CD4-positive, alpha-beta memory T cell (primary cell): ENCODE measurements around the gene CEP19. TPM values are rescaled to one million over a fixed set of nuclear protein-coding genes. Genes with fewer than 3 reads are reported as not detected.

Source experiments
- CTCF ChIA-PET: fragments of 350-600 bp; sonication (Branson Sonifier 250); formaldehyde crosslinking; loops from one replicate; lab custom pipeline; 2021; ENCODE audit warnings: inconsistent platforms; ENCODE audit not compliant: partially characterized antibody; lab: Charles Lee
- POLR2A ChIA-PET: fragments of 350-600 bp; sonication (Branson Sonifier 250); formaldehyde crosslinking; loops from one replicate; lab custom pipeline; 2021; ENCODE audit not compliant: partially characterized antibody; lab: Charles Lee
- DNase-seq, 5 donors: peaks; one replicate each; pipeline versions ENCODE4 v3.0.0 to v3.0.0-alpha.2; 2020 to 2022; ENCODE audit warnings: mixed read lengths in 1 of 5
- H3K27ac ChIP-seq: one replicate; pipeline ENCODE4 v1.7.0; 2013; ENCODE audit warnings: low read depth, low read length
- H3K27me3 ChIP-seq: 2 replicates; pipeline ENCODE4 v1.7.0; 2013; ENCODE audit warnings: mild to moderate bottlenecking, low read length, moderate library complexity; ENCODE audit not compliant: insufficient read depth
- H3K36me3 ChIP-seq: 2 replicates; pipeline ENCODE4 v1.7.0; 2013; ENCODE audit warnings: mild to moderate bottlenecking, low read length, moderate library complexity; ENCODE audit not compliant: insufficient read depth
- H3K4me1 ChIP-seq: 2 replicates; pipeline ENCODE4 v1.7.0; 2013; ENCODE audit warnings: mild to moderate bottlenecking, low read length, moderate library complexity; ENCODE audit not compliant: insufficient read depth
- H3K4me3 ChIP-seq, 2 donors: one replicate each; pipeline ENCODE4 v1.7.0; 2013; ENCODE audit warnings: low read length in 2 of 2, mild to moderate bottlenecking in 1 of 2
- H3K9me3 ChIP-seq, 2 donors: one replicate each; pipeline ENCODE4 v1.7.0; 2013; ENCODE audit warnings: low read length in 2 of 2, control low read depth in 1 of 2; ENCODE audit not compliant: control insufficient read depth in 1 of 2
- H3K27ac Mint-ChIP-seq, 7 donors: one replicate each; pipeline ENCODE4 v1.8.0; 2020 to 2021; ENCODE audit warnings: mixed read lengths in 7 of 7, mild to moderate bottlenecking in 6 of 7, inconsistent platforms in 3 of 7, moderate library complexity in 3 of 7
- H3K27me3 Mint-ChIP-seq, 2 donors: one replicate each; pipeline ENCODE4 v1.8.0; 2020 to 2021; ENCODE audit warnings: mixed read lengths in 2 of 2
- H3K36me3 Mint-ChIP-seq, 2 donors: one replicate each; pipeline ENCODE4 v1.8.0; 2020 to 2021; ENCODE audit warnings: mixed read lengths in 2 of 2, inconsistent platforms in 1 of 2, mild to moderate bottlenecking in 1 of 2
- H3K4me1 Mint-ChIP-seq, 4 donors: one replicate each; pipeline ENCODE4 v1.8.0; 2020 to 2021; ENCODE audit warnings: mixed read lengths in 4 of 4, mild to moderate bottlenecking in 1 of 4
- H3K4me3 Mint-ChIP-seq, 8 donors: one replicate each; pipeline ENCODE4 v1.8.0; 2020 to 2021; ENCODE audit warnings: mixed read lengths in 8 of 8, mild to moderate bottlenecking in 7 of 8, moderate library complexity in 6 of 8, inconsistent platforms in 3 of 8
- H3K9me3 Mint-ChIP-seq, 8 donors: one replicate each; pipeline ENCODE4 v1.8.0; 2020 to 2021; ENCODE audit warnings: mixed read lengths in 8 of 8, mild to moderate bottlenecking in 5 of 8, inconsistent platforms in 3 of 8, moderate library complexity in 1 of 8
- intact Hi-C: fragments of 100-400 bp; cut with micrococcal nuclease; formaldehyde crosslinking; loops from one replicate; pipeline ENCODE4 v1.15.1; 2023
- polyA plus RNA-seq, 2 donors: library from polyadenylated mRNA; unstranded; fragments of 300-500 nt; fragmentation: Illumina TruSeq; gene quantifications; one replicate each; pipeline ENCODE4 v1.2.3, GENCODE V29; 2021
- total RNA-seq, 2 experiments: library from RNA; stranded (reverse); gene quantifications; one replicate each; pipeline ENCODE4 v1.2.3, GENCODE V29; 2021

The CEP19 gene
- total and polyA plus RNA-seq, 4 experiments from 2014 or later: 5.4 to 10.8 (median 8.0) TPM

GRCh38 chr3:196707566-196707965 is 4.5 kb downstream of the CEP19 start:
- Mint-ChIP-seq H3K4me3 (no peak overlapping the region), H3K27me3 (peaks cover 0 to 1% of the 10 kb centered on the region in 2 donors), H3K4me1 (peaks cover 8 to 18% (median 14%) of the 10 kb centered on the region in 4 donors), H3K27ac (no peak overlapping the region), H3K36me3 (peaks cover 4 to 5% of the 10 kb centered on the region in 2 donors), H3K9me3 (no peaks in the 10 kb centered on the region)
- POLR2A ChIA-PET: interaction anchor here (2.9 kb wide), 1 partner anchor 33 kb away, joined by 8 read pairs; the partner anchor contains the start of gene PAK2
- intact Hi-C loops: no loop called here
- Histone ChIP-seq H3K27me3 (no peaks in the 10 kb centered on the region), H3K4me1 (peaks cover 10% of the 10 kb centered on the region), H3K27ac (no peak overlapping the region), H3K4me3 (no peak overlapping the region), H3K36me3 (no peaks in the 10 kb centered on the region), H3K9me3 (no peaks in the 10 kb centered on the region)
- DNase-seq: no peak
- CTCF ChIA-PET: interaction anchor here (1.0 to 1.8 kb wide), 7 partner anchors 14 to 169 kb away, joined by 3 to 7 read pairs (median 4); no protein-coding TSS in a partner anchor

- Mint-ChIP-seq H3K27me3 (peaks cover 0 to 1% of the 10 kb centered on the region in 2 donors), H3K36me3 (peaks cover 2 to 5% of the 10 kb centered on the region in 2 donors), H3K4me1 (peaks cover 7 to 17% (median 12%) of the 10 kb centered on the region in 4 donors), H3K27ac (peak overlapping the region in 1 of 7 donors; percentile 11), H3K4me3 (no peak overlapping the region), H3K9me3 (no peaks in the 10 kb centered on the region)
- H3K36me3 ChIP-seq: no peaks in the 10 kb centered on the region
- intact Hi-C loops: no loop called here
- no peak overlapping the region for H3K27ac ChIP-seq
- ChIA-PET POLR2A (no interaction called here), CTCF (interaction anchor here (1.0 to 1.8 kb wide), 5 partner anchors 13 to 97 kb away, joined by 3 to 7 read pairs (median 4); no protein-coding TSS in a partner anchor)
- peaks cover 10% of the 10 kb centered on the region for H3K4me1 ChIP-seq
- no peaks in the 10 kb centered on the region for H3K27me3 ChIP-seq
- no peak overlapping the region for H3K4me3 ChIP-seq
- no peaks in the 10 kb centered on the region for H3K9me3 ChIP-seq
- DNase-seq: no peak
Observed at GRCh38 chr3:196706731-196707130, 5.3 kb downstream of the CEP19 start.

DNA sequence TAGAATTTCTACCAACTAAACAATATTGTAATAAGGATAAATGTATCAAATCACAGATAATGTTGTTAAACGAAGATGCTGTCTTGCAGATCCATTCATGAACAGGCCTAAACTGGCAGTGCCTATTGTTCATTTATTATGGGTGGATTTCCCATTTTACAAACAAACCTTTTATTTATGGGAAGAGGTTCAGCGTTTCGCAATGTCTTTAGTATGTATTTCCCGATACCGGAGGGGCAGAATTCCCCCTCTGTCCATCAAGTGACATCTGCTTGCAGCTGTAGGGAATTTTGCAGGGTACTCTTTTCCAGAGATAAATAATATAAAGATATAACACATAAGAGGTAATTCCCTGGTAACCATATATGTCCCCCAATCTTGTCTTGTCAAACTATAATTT is 5.7 kb downstream of the CEP19 start:
- Mint-ChIP-seq H3K27me3 (peaks cover 0 to 1% of the 10 kb centered on the region in 2 donors), H3K9me3 (no peaks in the 10 kb centered on the region), H3K36me3 (peaks cover 0 to 5% of the 10 kb centered on the region in 2 donors), H3K4me1 (peaks cover 4 to 13% (median 8%) of the 10 kb centered on the region in 4 donors), H3K4me3 (no peak overlapping the region), H3K27ac (no peak overlapping the region)
- ChIA-PET CTCF (interaction anchor here (1.0 kb wide), 1 partner anchor 36 kb away, joined by 3 read pairs; no protein-coding TSS in a partner anchor), POLR2A (no interaction called here)
- no peaks in the 10 kb centered on the region for H3K36me3 ChIP-seq
- no peak overlapping the region for H3K27ac ChIP-seq
- H3K27me3 ChIP-seq: no peaks in the 10 kb centered on the region
- peaks cover 6% of the 10 kb centered on the region for H3K4me1 ChIP-seq
- H3K9me3 ChIP-seq: no peaks in the 10 kb centered on the region
- intact Hi-C loops: no loop called here
- no peak for DNase-seq
- H3K4me3 ChIP-seq: no peak overlapping the region

DNA sequence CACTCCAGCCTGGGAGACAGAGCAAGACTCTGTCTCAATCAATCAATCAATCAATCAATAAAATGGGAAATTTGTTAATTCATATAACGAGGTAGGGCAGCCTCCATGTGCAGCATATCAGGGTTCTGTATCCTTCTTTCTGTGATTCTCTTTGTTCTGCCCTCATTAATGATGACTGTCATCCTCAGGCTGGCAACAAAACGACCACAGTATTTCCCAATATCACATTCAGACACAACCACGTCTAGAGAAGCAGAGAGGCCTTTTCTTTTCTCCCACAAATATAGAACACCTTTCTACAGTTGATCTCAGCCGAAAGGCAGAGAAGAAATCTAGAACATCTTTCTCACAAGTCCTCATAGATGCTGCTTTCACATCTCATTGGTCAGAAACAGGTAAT is 11.2 kb downstream of the CEP19 start:
- no peaks in the 10 kb centered on the region for H3K36me3 Mint-ChIP-seq
- H3K4me1 ChIP-seq: no peaks in the 10 kb centered on the region
- no peak for DNase-seq
- intact Hi-C loops: no loop called here
- ChIA-PET CTCF (no interaction called here), POLR2A (no interaction called here)
- no peaks in the 10 kb centered on the region for H3K4me1 Mint-ChIP-seq
- no peak overlapping the region for H3K4me3 ChIP-seq
- no peak overlapping the region for H3K27ac Mint-ChIP-seq
- H3K4me3 Mint-ChIP-seq: no peak overlapping the region
- no peaks in the 10 kb centered on the region for H3K36me3 ChIP-seq
- no peak overlapping the region for H3K27ac ChIP-seq
- no peaks in the 10 kb centered on the region for H3K27me3 ChIP-seq
- no peaks in the 10 kb centered on the region for H3K9me3 Mint-ChIP-seq
- H3K9me3 ChIP-seq: no peaks in the 10 kb centered on the region
- peaks cover 0 to 1% of the 10 kb centered on the region in 2 donors for H3K27me3 Mint-ChIP-seq

- Mint-ChIP-seq H3K4me3 (no peak overlapping the region), H3K27ac (peak overlapping the region in 1 of 7 donors; percentile 42), H3K9me3 (no peaks in the 10 kb centered on the region), H3K36me3 (no peaks in the 10 kb centered on the region), H3K4me1 (no peaks in the 10 kb centered on the region), H3K27me3 (peaks cover 0 to 1% of the 10 kb centered on the region in 2 donors)
- Histone ChIP-seq H3K9me3 (no peaks in the 10 kb centered on the region), H3K27ac (no peak overlapping the region), H3K4me3 (no peak overlapping the region), H3K27me3 (no peaks in the 10 kb centered on the region), H3K4me1 (peaks cover 5% of the 10 kb centered on the region), H3K36me3 (no peaks in the 10 kb centered on the region)
- intact Hi-C loops: no loop called here
- POLR2A ChIA-PET: no interaction called here
- CTCF ChIA-PET: no interaction called here
- no peak for DNase-seq
Observed at GRCh38 chr3:196699749-196700148, 12.3 kb downstream of the CEP19 start.

DNA sequence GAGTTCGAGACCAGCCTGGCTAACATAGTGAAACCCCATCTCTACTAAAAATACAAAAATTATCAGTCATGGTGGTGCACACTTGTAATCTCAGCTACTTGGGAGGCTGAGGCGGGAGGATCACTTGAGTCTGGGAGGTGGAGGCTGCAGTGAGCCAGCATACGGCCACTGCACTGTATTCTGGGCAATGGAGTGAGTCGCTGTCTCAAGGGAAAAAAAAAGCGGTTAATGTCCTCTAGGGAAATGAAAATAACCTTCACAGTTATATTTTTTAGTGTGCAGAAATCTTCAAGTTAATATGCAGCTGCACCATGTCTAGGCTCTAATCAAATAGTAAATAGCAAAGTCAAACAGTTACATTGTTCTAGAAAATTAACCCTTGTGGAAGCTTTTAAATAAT is 14.8 kb downstream of the CEP19 start:
- Mint-ChIP-seq H3K27ac (no peak overlapping the region), H3K4me3 (no peak overlapping the region), H3K36me3 (no peaks in the 10 kb centered on the region), H3K4me1 (peaks cover 0 to 2% (median 0%) of the 10 kb centered on the region in 4 donors), H3K27me3 (no peaks in the 10 kb centered on the region), H3K9me3 (no peaks in the 10 kb centered on the region)
- no peak overlapping the region for H3K4me3 ChIP-seq
- intact Hi-C loops: no loop called here
- H3K4me1 ChIP-seq: peaks cover 12% of the 10 kb centered on the region
- ChIA-PET POLR2A (no interaction called here), CTCF (interaction anchor here (1.4 to 1.8 kb wide), 4 partner anchors 12 to 169 kb away, joined by 3 to 9 read pairs (median 4); no protein-coding TSS in a partner anchor)
- no peak for DNase-seq
- no peaks in the 10 kb centered on the region for H3K36me3 ChIP-seq
- H3K27me3 ChIP-seq: no peaks in the 10 kb centered on the region
- H3K9me3 ChIP-seq: no peaks in the 10 kb centered on the region
- H3K27ac ChIP-seq: no peak overlapping the region

- Histone ChIP-seq H3K9me3 (no peaks in the 10 kb centered on the region), H3K4me1 (peaks cover 12% of the 10 kb centered on the region), H3K4me3 (no peak overlapping the region), H3K27me3 (no peaks in the 10 kb centered on the region), H3K36me3 (no peaks in the 10 kb centered on the region), H3K27ac (no peak overlapping the region)
- H3K4me1 Mint-ChIP-seq: peaks cover 0 to 2% (median 0%) of the 10 kb centered on the region in 4 donors
- ChIA-PET CTCF (interaction anchor here (0.7 to 1.8 kb wide), 4 partner anchors 18 to 167 kb away, joined by 3 to 9 read pairs (median 4); no protein-coding TSS in a partner anchor), POLR2A (no interaction called here)
- intact Hi-C loops: loop anchor here (2.0 kb wide), 1 partner anchor 87 kb away; no protein-coding TSS in a partner anchor
- DNase-seq: no peak
- H3K36me3 Mint-ChIP-seq: no peaks in the 10 kb centered on the region
- H3K27me3 Mint-ChIP-seq: no peaks in the 10 kb centered on the region
- H3K9me3 Mint-ChIP-seq: no peaks in the 10 kb centered on the region
- H3K4me3 Mint-ChIP-seq: no peak overlapping the region
- H3K27ac Mint-ChIP-seq: peak overlapping the region in 4 of 7 donors; percentile 57 to 72 (median 62)
Observed at GRCh38 chr3:196695849-196696226, 16.2 kb downstream of the CEP19 start.
